ENCODE measurements around the gene EIF2AK2.
"Not testable (repeated sequence)": the region's sequence is repeated elsewhere in the genome, so short reads cannot be mapped to it uniquely, and the experiment has no call there.

The EIF2AK2 gene

DNA sequence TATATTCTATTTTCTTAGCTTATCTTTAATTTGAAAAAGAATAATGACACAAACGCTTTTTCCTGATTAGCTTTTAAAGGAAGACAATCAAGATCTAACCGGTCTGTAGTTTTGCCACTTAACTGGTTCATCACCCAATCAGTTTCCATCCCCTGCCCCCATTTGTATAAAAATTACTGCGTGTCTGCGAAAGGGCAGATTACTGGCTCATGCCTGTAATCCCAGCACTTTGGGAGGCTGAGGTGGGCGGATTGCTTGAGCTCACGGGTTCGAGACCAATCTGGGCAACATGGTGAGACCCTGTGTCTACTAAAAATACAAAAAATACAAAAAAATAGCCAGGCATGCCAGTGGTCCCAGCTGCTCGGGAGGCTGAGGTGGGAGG, 41.9 kb upstream of the EIF2AK2 start:
- peaks cover 12% of the 10 kb centered on the region for H3K36me3 ChIP-seq (replicated peaks)
- no peak overlapping the region for H3K4me3 ChIP-seq (ENCODE audit: low read depth, low read length)
- DNase-seq: no peak
- H3K27me3 ChIP-seq (replicated peaks): no peaks in the 10 kb centered on the region
- H3K27ac ChIP-seq: no peak overlapping the region
- TF ChIP-seq, protein P1, sequence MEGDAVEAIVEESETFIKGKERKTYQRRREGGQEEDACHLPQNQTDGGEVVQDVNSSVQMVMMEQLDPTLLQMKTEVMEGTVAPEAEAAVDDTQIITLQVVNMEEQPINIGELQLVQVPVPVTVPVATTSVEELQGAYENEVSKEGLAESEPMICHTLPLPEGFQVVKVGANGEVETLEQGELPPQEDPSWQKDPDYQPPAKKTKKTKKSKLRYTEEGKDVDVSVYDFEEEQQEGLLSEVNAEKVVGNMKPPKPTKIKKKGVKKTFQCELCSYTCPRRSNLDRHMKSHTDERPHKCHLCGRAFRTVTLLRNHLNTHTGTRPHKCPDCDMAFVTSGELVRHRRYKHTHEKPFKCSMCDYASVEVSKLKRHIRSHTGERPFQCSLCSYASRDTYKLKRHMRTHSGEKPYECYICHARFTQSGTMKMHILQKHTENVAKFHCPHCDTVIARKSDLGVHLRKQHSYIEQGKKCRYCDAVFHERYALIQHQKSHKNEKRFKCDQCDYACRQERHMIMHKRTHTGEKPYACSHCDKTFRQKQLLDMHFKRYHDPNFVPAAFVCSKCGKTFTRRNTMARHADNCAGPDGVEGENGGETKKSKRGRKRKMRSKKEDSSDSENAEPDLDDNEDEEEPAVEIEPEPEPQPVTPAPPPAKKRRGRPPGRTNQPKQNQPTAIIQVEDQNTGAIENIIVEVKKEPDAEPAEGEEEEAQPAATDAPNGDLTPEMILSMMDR (IDR thresholded peaks at IDR 0.05; ENCODE audit: low read depth, low read length, missing control alignments): no peak
- in situ Hi-C loops (cut with HindIII; ENCODE audit: low pct_ligation_motif_present, low sequenced_read_pairs): no loop called here

GRCh38 chr2:37196320-37197195, 39.8 kb upstream of the EIF2AK2 start, which contains the start of gene CEBPZOS:
TSS of gene CEBPZOS (plus strand) at chr2:37196496. CDS start at chr2:37199705, 3,209 bp downstream.
- Histone ChIP-seq H3K27me3 (replicated peaks) (no peaks in the 10 kb centered on the region), H3K27ac (peak within 1 kb of the TSS; percentile 77), H3K36me3 (replicated peaks) (no peaks in the 10 kb centered on the region), H3K4me3 (ENCODE audit: low read depth, low read length) (peak within 1 kb of the TSS; percentile 85)
- DNase-seq: peak; percentile 60
- in situ Hi-C loops (cut with HindIII; ENCODE audit: low pct_ligation_motif_present, low sequenced_read_pairs): no loop called here
- TF ChIP-seq, protein P1 (IDR thresholded peaks at IDR 0.05; ENCODE audit: low read depth, low read length, missing control alignments): no peak

DNA sequence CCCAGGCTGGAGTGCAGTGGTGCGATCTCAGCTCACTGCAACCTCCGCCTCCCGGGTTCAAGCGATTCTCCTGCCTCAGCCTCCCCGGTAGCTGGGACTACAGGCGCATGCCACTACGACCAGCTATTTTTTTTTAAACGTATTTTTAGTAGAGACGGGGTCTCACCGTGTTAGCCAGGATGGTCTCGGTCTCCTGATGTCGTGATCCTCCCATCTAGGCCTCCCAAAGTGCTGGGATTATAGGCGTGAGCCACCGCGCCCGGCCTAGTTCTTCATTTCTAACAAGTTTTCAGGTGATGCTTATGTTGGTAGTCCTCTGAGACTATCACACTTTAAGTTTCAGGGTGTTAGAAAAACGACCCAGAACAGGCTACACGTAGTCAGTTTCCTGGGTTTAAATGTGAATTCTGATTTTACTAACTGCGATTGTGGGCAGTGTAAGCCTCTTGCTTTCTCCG, 39.1 kb upstream of the EIF2AK2 start:
- H3K36me3 ChIP-seq (replicated peaks); H3K27me3 ChIP-seq (replicated peaks); DNase-seq; in situ Hi-C loops (cut with HindIII; ENCODE audit: low pct_ligation_motif_present, low sequenced_read_pairs): not testable (repeated sequence)
- H3K27ac ChIP-seq: peak overlapping the region; percentile 77
- peak overlapping the region; percentile 85 for H3K4me3 ChIP-seq (ENCODE audit: low read depth, low read length)

- no peaks in the 10 kb centered on the region for H3K36me3 ChIP-seq (replicated peaks)
- no peak overlapping the region for H3K4me3 ChIP-seq (ENCODE audit: low read depth, low read length)
- H3K27ac ChIP-seq: no peak overlapping the region
- TF ChIP-seq, protein P1 (IDR thresholded peaks at IDR 0.05; ENCODE audit: low read depth, low read length, missing control alignments): no peak
- in situ Hi-C loops (cut with HindIII; ENCODE audit: low pct_ligation_motif_present, low sequenced_read_pairs): no loop called here
- no peak for DNase-seq
- no peaks in the 10 kb centered on the region for H3K27me3 ChIP-seq (replicated peaks)
These were observed 35.8 kb upstream of the EIF2AK2 start for GRCh38 chr2:37192551-37192950.

DNA sequence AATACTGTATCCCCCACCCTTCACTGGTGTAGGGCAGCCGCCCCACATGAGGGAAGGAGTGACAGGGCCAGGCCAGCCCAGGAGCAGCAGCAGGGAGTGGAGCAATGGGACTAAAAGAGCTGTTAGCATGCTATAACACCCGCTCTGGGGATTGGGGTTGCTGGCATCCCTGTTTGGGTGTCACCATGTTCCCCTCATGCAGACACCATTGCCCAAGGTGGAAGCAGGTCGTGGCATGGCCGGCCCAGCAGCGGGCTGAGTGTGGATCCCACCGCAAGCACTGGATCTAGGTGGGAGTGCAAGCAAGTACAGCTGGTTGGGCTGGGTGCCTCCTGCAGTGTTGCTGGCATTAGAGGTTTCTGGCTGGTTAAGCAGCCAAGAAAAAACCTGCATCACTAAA, 35.0 kb upstream of the EIF2AK2 start:
- TF ChIP-seq, protein P1 (IDR thresholded peaks at IDR 0.05; ENCODE audit: low read depth, low read length, missing control alignments): no peak
- no peaks in the 10 kb centered on the region for H3K36me3 ChIP-seq (replicated peaks)

GRCh38 chr2:37191253-37191652, 34.5 kb upstream of the EIF2AK2 start:
- Histone ChIP-seq H3K4me3 (ENCODE audit: low read depth, low read length) (no peak overlapping the region), H3K27me3 (replicated peaks) (no peaks in the 10 kb centered on the region), H3K36me3 (replicated peaks) (no peaks in the 10 kb centered on the region), H3K27ac (no peak overlapping the region)
- in situ Hi-C loops (cut with HindIII; ENCODE audit: low pct_ligation_motif_present, low sequenced_read_pairs): no loop called here
- TF ChIP-seq, protein P1 (IDR thresholded peaks at IDR 0.05; ENCODE audit: low read depth, low read length, missing control alignments): no peak
- DNase-seq: no peak

More for the DNA sequence above, 35.0 kb upstream of the EIF2AK2 start:
- no peak overlapping the region for H3K27ac ChIP-seq
- in situ Hi-C loops (cut with HindIII; ENCODE audit: low pct_ligation_motif_present, low sequenced_read_pairs): no loop called here
- no peak overlapping the region for H3K4me3 ChIP-seq (ENCODE audit: low read depth, low read length)
- no peaks in the 10 kb centered on the region for H3K27me3 ChIP-seq (replicated peaks)
- DNase-seq: no peak
